Measurements from ENCODE around the gene TLE5. TPM values are rescaled to one million over a fixed set of nuclear protein-coding genes. Genes with fewer than 3 reads are reported as not detected.

TLE5 gene
- total RNA-seq, 1 donor, result 551 TPM

- Histone ChIP-seq H3K27me3 (ENCODE audit: insufficient read depth, low read length) (no peaks in the 10 kb centered on the region), H3K4me1 (ENCODE audit: insufficient read depth, low read length) (peaks cover 4% of the 10 kb centered on the region), H3K9me3 (ENCODE audit: low read depth, low read length) (no peaks in the 10 kb centered on the region), H3K4me3 (ENCODE audit: low read length) (no peak overlapping the region)
These were observed 17.3 kb upstream of the TLE5 start for GRCh38 chr19:3079578-3079977.

- Histone ChIP-seq H3K4me1 (ENCODE audit: insufficient read depth, low read length) (peaks cover 4% of the 10 kb centered on the region), H3K4me3 (ENCODE audit: low read length) (no peak overlapping the region), H3K9me3 (ENCODE audit: low read depth, low read length) (no peaks in the 10 kb centered on the region), H3K27me3 (ENCODE audit: insufficient read depth, low read length) (no peaks in the 10 kb centered on the region)
These were observed 13.5 kb upstream of the TLE5 start for GRCh38 chr19:3075605-3076431.

DNA sequence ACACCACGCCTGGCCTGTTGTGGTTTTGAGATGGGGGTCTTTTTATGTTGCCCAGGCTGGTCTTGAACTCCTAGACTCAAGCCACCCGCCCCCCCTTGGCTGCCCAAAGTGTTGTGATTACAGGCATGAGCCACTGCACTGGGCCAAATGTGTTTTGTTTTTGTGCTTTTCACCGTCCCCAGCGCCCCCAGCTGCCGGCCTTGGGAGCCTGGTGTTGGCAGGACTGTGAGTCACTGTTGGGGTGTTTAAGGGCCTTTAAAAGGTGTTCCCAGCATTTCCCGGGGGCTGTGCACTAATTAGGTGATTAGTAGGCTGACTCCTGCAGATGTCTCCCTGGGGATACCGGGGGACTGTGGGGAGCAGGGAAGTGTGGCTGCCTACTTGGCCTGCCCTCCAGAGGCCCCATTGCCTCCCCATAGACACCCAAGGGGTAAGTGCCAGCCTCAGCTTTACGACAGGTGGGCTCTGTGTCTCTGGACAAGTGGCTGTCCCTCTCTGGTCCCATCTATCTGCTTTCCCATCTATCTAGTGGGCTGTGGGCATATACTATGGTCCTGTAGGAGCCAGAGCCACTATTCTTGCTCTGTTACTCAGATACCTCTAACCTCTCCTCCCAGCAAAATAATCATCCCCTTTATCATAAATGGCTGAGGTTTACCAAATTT, 11.8 kb upstream of the TLE5 start:
- Histone ChIP-seq H3K9me3 (ENCODE audit: low read depth, low read length) (no peaks in the 10 kb centered on the region), H3K4me1 (ENCODE audit: insufficient read depth, low read length) (peaks cover 4% of the 10 kb centered on the region), H3K27me3 (ENCODE audit: insufficient read depth, low read length) (no peaks in the 10 kb centered on the region), H3K4me3 (ENCODE audit: low read length) (no peak overlapping the region)

- no peaks in the 10 kb centered on the region for H3K9me3 ChIP-seq (ENCODE audit: low read depth, low read length)
- no peaks in the 10 kb centered on the region for H3K27me3 ChIP-seq (ENCODE audit: insufficient read depth, low read length)
- no peak overlapping the region for H3K4me3 ChIP-seq (ENCODE audit: low read length)
These were observed 10.9 kb upstream of the TLE5 start for GRCh38 chr19:3073159-3073563.

DNA sequence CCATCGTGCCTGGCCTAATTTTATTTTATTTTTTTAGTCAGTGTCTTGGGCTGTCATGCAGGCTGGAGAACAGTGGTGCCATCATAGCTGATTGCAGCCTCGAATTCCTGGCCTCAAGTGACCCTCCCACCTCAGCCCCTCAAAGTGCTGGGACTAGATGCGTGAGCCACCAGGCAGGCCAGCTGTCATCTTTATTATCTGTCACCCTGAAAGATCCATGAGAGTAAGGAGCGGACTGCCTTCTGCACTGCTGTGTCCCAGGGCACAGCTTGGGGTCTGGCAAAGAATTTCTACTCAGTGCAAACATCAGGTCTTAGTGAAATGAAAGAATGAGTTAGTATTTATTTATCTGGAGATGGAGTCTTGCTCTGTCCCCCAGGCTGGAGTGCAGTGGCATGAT, 9.5 kb upstream of the TLE5 start:
- no peaks in the 10 kb centered on the region for H3K9me3 ChIP-seq (ENCODE audit: low read depth, low read length)
- no peak overlapping the region for H3K4me3 ChIP-seq (ENCODE audit: low read length)
- peaks cover 4% of the 10 kb centered on the region for H3K4me1 ChIP-seq (ENCODE audit: insufficient read depth, low read length)
- no peaks in the 10 kb centered on the region for H3K27me3 ChIP-seq (ENCODE audit: insufficient read depth, low read length)

More at GRCh38 chr19:3073159-3073563, 10.9 kb upstream of the TLE5 start:
- peaks cover 4% of the 10 kb centered on the region for H3K4me1 ChIP-seq (ENCODE audit: insufficient read depth, low read length)

- H3K27me3 ChIP-seq (ENCODE audit: insufficient read depth, low read length), result no peaks in the 10 kb centered on the region
- peaks cover 24% of the 10 kb centered on the region for H3K4me1 ChIP-seq (ENCODE audit: insufficient read depth, low read length)
- no peaks in the 10 kb centered on the region for H3K9me3 ChIP-seq (ENCODE audit: low read depth, low read length)
- H3K4me3 ChIP-seq (ENCODE audit: low read length), result no peak overlapping the region
These were observed 5.8 kb upstream of the TLE5 start for GRCh38 chr19:3068071-3068470.

DNA sequence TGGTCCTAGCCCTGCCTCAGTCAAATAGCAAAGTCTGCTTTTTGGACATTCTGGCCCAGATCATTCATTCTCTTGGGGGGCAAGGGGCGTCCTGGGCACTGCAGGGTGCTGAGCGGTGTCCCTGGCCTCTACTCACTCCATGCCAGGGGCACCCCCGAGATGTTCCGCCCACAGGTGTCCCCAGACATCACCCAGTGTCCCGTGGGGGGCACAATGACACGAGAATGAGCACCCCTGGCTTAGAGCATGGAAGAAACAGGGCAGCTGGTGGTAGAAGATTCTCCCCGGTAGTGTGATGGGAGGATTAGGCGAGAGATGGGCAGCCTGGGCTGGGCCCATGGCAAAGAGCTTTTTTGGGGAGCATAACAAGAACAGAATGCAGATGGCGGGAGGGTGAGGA, 5.3 kb upstream of the TLE5 start:
- Histone ChIP-seq H3K9me3 (ENCODE audit: low read depth, low read length) (no peaks in the 10 kb centered on the region), H3K27me3 (ENCODE audit: insufficient read depth, low read length) (no peaks in the 10 kb centered on the region), H3K4me3 (ENCODE audit: low read length) (no peak overlapping the region), H3K4me1 (ENCODE audit: insufficient read depth, low read length) (peaks cover 29% of the 10 kb centered on the region)

GRCh38 chr19:3066482-3067049, 4.3 kb upstream of the TLE5 start:
- Histone ChIP-seq H3K4me3 (ENCODE audit: low read length) (no peak overlapping the region), H3K4me1 (ENCODE audit: insufficient read depth, low read length) (peaks cover 29% of the 10 kb centered on the region), H3K27me3 (ENCODE audit: insufficient read depth, low read length) (no peaks in the 10 kb centered on the region), H3K9me3 (ENCODE audit: low read depth, low read length) (no peaks in the 10 kb centered on the region)

DNA sequence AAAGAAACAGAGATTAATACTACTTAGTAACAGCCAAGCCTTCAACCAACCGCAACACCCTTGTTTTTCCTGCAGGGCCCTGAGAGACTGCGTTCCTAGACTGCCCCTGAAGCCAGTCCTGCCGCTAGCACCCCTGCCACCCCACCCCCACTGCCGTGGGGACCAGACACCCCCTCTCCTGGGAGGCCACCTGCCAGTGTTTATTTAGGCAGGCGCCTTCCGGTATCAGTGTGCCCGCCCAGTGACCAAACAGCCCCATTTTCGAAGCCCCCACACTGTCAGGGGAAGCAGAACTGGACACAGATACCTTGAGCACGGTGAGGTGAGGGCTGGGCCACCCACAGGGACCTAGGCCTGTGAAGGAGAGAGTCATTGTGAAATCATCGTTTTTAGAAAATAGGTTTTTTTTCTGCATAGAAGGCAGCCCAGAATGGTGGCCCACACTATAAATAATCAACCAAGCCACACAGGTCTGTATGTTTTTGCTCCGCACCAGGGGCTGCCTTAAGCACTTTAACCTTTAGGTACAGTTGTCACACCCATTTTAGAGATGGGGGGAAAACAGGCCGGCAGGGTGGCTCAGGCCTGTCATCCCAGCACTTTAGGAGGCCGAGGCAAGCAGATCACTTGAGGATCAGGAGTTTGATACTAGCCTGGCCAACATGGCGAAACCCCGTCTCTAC, 3.5 kb upstream of the TLE5 start:
- no peaks in the 10 kb centered on the region for H3K27me3 ChIP-seq (ENCODE audit: insufficient read depth, low read length)
- H3K4me3 ChIP-seq (ENCODE audit: low read length), result no peak overlapping the region
- no peaks in the 10 kb centered on the region for H3K9me3 ChIP-seq (ENCODE audit: low read depth, low read length)
- H3K4me1 ChIP-seq (ENCODE audit: insufficient read depth, low read length), result peaks cover 31% of the 10 kb centered on the region

GRCh38 chr19:3064011-3064330, 1.7 kb upstream of the TLE5 start:
- H3K27me3 ChIP-seq (ENCODE audit: insufficient read depth, low read length), result no peaks in the 10 kb centered on the region
- H3K4me1 ChIP-seq (ENCODE audit: insufficient read depth, low read length), result peaks cover 50% of the 10 kb centered on the region
- no peaks in the 10 kb centered on the region for H3K9me3 ChIP-seq (ENCODE audit: low read depth, low read length)
- no peak overlapping the region for H3K4me3 ChIP-seq (ENCODE audit: low read length)

- no peaks in the 10 kb centered on the region for H3K9me3 ChIP-seq (ENCODE audit: low read depth, low read length)
- H3K4me3 ChIP-seq (ENCODE audit: low read length), result peak overlapping the region; percentile 63
- H3K4me1 ChIP-seq (ENCODE audit: insufficient read depth, low read length), result peaks cover 69% of the 10 kb centered on the region
- H3K27me3 ChIP-seq (ENCODE audit: insufficient read depth, low read length), result no peaks in the 10 kb centered on the region
These were observed 823 bp downstream of the TLE5 start for GRCh38 chr19:3061182-3062161.

DNA sequence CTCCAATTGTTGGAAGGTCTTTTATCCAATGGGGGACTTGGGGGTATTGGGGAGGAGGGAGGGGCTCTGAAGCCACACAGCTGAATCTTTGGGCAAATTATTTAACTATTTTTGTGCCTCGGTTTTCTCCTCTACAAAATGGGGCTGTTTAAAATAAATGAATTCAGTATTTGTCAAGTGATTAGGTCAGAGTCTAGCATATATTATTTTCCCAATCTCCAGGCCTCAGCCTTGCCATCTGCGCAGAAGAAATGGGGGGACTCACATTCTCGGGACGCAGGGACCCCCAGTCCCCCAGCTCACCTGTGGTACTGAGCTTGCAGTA, 1.5 kb downstream of the TLE5 start:
- H3K4me1 ChIP-seq (ENCODE audit: insufficient read depth, low read length), result peaks cover 66% of the 10 kb centered on the region
- no peaks in the 10 kb centered on the region for H3K27me3 ChIP-seq (ENCODE audit: insufficient read depth, low read length)
- H3K4me3 ChIP-seq (ENCODE audit: low read length), result peak overlapping the region; percentile 63
- H3K9me3 ChIP-seq (ENCODE audit: low read depth, low read length), result no peaks in the 10 kb centered on the region

DNA sequence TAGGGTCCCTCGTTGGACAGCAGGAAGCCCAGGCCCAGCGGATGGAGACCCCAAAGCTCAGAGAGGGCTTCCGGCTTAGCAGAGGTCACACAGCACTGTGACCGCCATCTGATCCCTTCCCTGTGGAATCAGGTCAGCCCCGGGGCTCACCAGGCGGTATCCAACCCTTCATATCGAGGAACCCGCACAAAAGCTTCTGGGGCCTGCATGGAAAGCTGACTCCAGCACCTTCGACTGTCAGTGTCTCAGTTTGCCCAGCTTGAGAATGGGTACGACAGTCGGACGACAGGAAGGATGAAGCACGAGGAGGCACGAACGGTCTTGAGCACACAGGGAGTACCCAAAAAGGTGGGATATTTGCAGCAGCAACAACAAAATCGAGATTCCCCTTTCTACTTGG, 2.6 kb downstream of the TLE5 start:
- H3K27me3 ChIP-seq (ENCODE audit: insufficient read depth, low read length), result no peaks in the 10 kb centered on the region
- peaks cover 64% of the 10 kb centered on the region for H3K4me1 ChIP-seq (ENCODE audit: insufficient read depth, low read length)
- no peaks in the 10 kb centered on the region for H3K9me3 ChIP-seq (ENCODE audit: low read depth, low read length)
- H3K4me3 ChIP-seq (ENCODE audit: low read length), result peak overlapping the region; percentile 63

- Histone ChIP-seq H3K4me3 (ENCODE audit: low read length) (no peak overlapping the region), H3K27me3 (ENCODE audit: insufficient read depth, low read length) (no peaks in the 10 kb centered on the region), H3K9me3 (ENCODE audit: low read depth, low read length) (no peaks in the 10 kb centered on the region), H3K4me1 (ENCODE audit: insufficient read depth, low read length) (peaks cover 59% of the 10 kb centered on the region)
These were observed 3.4 kb downstream of the TLE5 start for GRCh38 chr19:3058821-3059314.

Measured in mononuclear cell (primary cell).